Measurements from ENCODE around the gene WBP11.

Gene WBP11

DNA sequence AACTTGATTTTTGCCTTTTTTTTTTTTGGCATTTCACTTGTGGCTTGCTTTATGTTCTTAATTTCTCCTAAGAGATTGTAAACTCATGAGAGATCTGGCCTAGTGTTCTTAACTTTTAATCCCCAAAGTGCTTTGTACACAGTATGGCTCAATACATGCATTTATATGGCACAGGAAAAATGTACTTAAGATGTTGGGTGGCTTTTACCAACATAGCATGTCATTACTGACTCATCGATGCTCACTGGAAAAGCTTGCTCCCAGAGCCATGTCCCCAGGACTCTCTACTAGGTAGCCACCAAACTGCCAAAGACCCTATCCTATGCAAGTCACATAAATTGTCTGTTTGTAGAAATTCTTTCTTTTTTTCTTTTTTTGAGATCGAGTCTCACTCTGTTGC is 23.8 kb upstream of the WBP11 start:
- no peak overlapping the region for H3K4me3 ChIP-seq
- no peak overlapping the region for H3K27ac ChIP-seq

- Histone ChIP-seq H3K27ac (no peak overlapping the region), H3K4me3 (no peak overlapping the region)
Observed at GRCh38 chr12:14826491-14826890, 23.2 kb upstream of the WBP11 start.

DNA sequence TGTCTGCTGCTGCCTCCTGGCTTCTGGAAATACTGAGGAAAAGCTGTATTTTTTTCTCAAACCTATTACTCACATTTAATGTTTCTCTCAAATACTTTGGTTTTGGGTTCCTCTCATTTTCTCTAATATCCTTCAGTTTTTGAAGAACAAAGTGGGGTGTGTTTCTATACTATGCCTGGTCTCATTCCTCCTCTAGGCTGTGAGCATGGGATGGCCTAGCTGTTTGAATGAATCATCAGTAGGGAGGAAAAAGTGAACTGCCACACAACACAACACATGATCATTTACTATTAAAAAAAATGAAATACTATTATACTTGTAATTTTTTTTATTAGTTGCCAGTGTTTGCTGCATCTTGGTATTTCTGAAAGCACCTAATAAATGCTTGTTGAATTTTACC is 22.0 kb upstream of the WBP11 start:
- H3K4me3 ChIP-seq = no peak overlapping the region
- H3K27ac ChIP-seq = no peak overlapping the region

- Histone ChIP-seq H3K4me3 (no peak overlapping the region), H3K27ac (no peak overlapping the region)
Observed at GRCh38 chr12:14824012-14824634, 20.8 kb upstream of the WBP11 start.

- no peak within 1 kb of the TSS for H3K4me3 ChIP-seq
- H3K27ac ChIP-seq = no peak within 1 kb of the TSS
Observed at GRCh38 chr12:14814014-14814413, 10.7 kb upstream of the WBP11 start, which contains the start of gene SMCO3. SMCO3 (minus strand) TSS chr12:14814182; CDS start chr12:14806680, 7,502 bp downstream.

DNA sequence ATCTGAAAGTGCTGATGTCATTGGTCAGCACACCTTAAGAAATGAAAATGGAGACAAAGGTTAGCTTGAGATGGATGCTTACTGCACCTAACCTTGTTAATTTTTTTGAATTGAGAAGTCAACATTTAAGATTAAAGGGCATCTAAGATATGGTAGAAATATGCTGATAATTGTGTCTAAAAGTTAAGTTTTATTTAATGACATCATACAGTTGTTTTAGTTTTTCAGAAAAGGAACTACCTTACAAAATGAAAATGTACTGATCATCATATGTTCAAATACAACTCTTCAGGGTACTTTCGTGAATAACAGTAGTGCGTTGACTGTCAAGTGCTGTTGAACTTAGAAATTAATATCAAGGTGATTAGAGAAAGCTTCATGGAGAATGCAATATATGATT is 8.2 kb upstream of the WBP11 start:
- Histone ChIP-seq H3K27ac (no peak overlapping the region), H3K4me3 (no peak overlapping the region)

DNA sequence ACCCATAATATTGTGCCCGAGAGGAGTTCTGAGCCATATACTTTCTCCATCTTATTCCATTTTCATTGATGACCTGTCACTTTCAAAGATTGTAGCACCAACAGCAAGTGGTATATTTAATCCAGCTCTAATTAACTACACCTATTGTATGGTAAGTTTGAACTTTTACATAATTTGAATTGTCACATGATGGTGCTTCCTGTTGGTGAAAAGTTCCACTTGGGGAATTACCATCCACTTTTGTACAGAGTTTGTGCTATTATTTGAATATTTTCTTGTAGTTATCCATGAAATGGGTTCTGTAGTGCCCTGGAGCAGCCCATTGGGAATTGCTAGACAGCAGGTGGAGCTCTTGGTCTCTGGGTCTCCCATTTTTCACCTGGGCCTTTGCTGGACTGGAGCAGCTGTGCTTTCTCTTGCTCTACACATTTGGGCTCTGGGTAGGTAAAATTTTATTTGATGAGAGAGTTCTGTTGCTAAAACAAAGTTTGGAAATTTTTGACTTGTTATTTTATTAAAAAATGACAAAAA is 7.7 kb upstream of the WBP11 start:
- Histone ChIP-seq H3K27ac (no peak overlapping the region), H3K4me3 (no peak overlapping the region)

- H3K4me3 ChIP-seq = no peak overlapping the region
- no peak overlapping the region for H3K27ac ChIP-seq
Observed at GRCh38 chr12:14810167-14810952, 7.1 kb upstream of the WBP11 start.

GRCh38 chr12:14803830-14804160 is 517 bp upstream of the WBP11 start:
- Histone ChIP-seq H3K4me3 (peak overlapping the region; percentile 65 to 97 (median 93)), H3K27ac (peak overlapping the region in 19 of 21 experiments; percentile 44 to 96 (median 88))

DNA sequence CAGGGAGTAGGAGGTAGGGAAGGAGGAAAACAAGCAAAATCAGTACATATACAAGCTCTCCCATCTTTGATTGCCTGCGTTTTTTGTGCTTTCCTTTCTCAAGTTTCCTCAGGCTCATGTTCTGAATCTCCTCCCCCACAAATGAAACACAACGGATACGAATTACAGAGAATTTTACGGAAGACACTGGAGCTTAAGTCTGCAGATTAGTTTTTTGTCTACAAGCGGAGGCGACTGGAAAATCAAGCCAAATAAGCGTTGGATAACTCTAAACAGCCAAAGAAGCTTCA is 612 bp downstream of the WBP11 start:
- H3K4me3 ChIP-seq = peak overlapping the region; percentile 65 to 97 (median 93)
- peak overlapping the region in 20 of 21 experiments; percentile 52 to 98 (median 92) for H3K27ac ChIP-seq

DNA sequence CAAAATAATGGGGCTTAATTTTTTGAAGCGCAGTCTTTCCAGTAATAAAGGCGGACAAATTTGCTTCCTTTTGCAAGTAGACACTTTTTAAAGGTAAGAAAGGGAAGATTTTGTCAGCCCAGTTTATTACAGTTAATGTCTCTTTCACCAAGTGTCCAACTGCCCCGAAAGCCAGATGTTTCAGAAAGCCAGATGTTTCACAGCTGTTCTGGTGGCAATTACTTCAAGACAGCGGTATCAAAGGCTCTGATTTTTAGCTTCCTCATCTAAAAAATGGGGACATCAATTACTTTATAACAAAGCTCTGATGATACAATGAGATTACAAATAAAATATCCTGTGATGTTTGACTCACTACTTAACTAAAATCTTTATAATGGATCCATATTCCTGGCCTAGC is 1.0 kb downstream of the WBP11 start:
- H3K4me3 ChIP-seq = peak overlapping the region; percentile 65 to 97 (median 93)
- peak overlapping the region in 14 of 21 experiments; percentile 77 to 98 (median 92) for H3K27ac ChIP-seq

GRCh38 chr12:14795028-14795448 is 8.2 kb downstream of the WBP11 start:
- no peak overlapping the region for H3K27ac ChIP-seq

DNA sequence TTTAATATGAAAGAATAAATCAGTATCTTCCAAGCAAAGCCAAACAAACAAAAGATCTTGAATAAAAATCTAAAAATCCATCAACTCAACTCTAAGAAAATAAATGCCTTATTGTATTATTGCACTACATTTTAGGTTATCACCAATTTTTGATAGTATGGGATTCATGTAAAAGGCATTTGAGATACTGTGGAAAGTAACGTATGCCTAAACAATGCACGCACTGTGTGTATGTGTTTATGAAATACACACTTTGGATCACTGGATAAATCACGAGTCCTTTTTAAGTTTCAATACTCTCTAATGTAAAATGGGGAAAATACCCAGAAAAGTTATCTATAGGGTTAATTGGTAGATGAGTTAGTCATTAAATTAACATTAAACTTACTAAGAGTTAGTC is 17.7 kb downstream of the WBP11 start:
- Histone ChIP-seq H3K4me3 (no peak overlapping the region), H3K27ac (no peak overlapping the region)

More at GRCh38 chr12:14795028-14795448, 8.2 kb downstream of the WBP11 start:
- H3K4me3 ChIP-seq = no peak overlapping the region

GRCh38 chr12:14784471-14784870 is 18.8 kb downstream of the WBP11 start:
- Histone ChIP-seq H3K4me3 (no peak overlapping the region), H3K27ac (peak overlapping the region in 1 of 21 experiments; percentile 10)

DNA sequence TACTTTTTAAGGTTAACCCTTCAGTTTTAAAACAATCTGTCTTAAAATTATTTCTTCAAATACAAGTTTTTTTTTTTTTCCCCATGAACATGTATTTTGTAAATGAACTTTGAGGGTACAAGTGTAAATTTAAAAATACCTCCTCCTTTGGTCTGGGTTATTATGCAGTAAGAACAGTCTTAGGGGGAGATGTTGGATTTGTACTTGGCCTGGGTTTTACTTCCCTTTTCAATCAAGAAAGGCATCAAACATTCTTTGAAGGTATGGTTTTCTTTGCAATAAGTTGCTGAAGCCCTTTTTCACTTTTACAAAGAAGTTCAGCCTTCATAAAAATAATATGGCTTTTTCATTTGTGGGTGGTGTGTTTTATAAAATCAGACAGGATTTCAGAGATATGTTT is 20.5 kb downstream of the WBP11 start:
- Histone ChIP-seq H3K27ac (no peak overlapping the region), H3K4me3 (no peak overlapping the region)

DNA sequence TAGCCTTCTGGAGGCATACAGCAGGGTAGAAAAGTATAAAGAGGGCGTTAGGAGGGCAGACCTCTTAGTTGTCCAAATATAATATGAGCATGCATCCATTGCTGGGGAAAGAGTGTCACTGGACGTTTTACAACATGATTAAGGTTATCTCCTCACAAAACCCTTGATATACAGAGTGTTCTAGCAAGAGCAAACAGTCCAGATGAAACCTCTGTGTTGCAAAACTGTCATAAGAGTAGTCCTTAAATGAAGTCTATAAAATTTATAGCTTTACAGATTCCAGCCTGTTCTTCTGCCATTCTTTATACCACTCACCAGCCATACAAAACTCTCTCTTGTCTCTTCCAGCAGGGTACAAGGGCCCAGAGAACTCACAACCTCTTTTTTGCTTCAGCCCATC is 21.7 kb downstream of the WBP11 start:
- Histone ChIP-seq H3K4me3 (no peak overlapping the region), H3K27ac (no peak overlapping the region)

- Histone ChIP-seq H3K4me3 (no peak overlapping the region), H3K27ac (no peak overlapping the region)
Observed at GRCh38 chr12:14780859-14781258, 22.4 kb downstream of the WBP11 start.

DNA sequence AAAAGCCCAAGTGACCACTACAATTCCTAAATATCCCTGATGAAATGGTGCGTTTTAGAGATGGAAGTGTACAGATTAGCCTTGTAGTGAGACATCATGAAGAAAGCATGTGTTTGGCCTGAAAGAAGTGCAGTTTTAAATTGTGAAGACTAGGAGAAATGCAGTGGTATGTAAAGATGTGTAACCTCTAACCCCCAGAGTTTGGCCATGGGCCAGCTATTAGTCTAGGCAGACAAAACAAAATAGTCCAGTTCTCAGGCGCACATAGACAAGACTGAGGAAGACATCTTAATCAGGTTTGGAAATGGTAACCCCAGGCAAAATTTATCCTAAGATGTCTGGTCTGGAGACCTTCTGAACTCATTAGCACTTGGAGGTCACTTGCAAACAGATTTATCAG is 23.4 kb downstream of the WBP11 start:
- Histone ChIP-seq H3K4me3 (no peak overlapping the region), H3K27ac (no peak overlapping the region)

GRCh38 chr12:14777271-14777670 is 26.0 kb downstream of the WBP11 start:
- no peak overlapping the region for H3K27ac ChIP-seq

GRCh38 chr12:14776236-14776961 is 26.9 kb downstream of the WBP11 start:
- peak overlapping the region in 12 of 21 experiments; percentile 89 to 96 (median 94) for H3K27ac ChIP-seq
- H3K4me3 ChIP-seq = peak overlapping the region in 1 of 7 experiments; percentile 58

More at GRCh38 chr12:14777271-14777670, 26.0 kb downstream of the WBP11 start:
- H3K4me3 ChIP-seq = no peak overlapping the region

DNA sequence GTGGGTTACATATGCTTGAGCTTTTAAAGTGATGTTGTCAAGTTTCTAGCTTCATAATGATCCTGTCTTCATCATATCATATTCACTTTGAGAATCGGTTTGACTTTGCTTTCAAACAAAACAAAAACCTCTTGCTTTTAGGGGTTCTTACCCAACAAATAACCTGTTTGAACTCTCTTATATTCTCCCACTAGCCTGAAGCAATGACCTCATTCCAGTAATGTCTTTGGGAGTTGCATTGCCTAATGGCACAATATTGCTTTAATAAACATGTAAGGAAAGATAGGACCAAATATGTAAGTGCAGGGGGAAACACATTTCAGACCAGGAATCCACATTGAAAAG is 27.7 kb downstream of the WBP11 start:
- H3K27ac ChIP-seq = peak overlapping the region in 19 of 21 experiments; percentile 79 to 96 (median 92)
- H3K4me3 ChIP-seq = peak overlapping the region; percentile 58 to 83 (median 78)

Measured in skin epidermis (tissue), 12 donors.